ENCODE data around the gene VPS54.

DNA sequence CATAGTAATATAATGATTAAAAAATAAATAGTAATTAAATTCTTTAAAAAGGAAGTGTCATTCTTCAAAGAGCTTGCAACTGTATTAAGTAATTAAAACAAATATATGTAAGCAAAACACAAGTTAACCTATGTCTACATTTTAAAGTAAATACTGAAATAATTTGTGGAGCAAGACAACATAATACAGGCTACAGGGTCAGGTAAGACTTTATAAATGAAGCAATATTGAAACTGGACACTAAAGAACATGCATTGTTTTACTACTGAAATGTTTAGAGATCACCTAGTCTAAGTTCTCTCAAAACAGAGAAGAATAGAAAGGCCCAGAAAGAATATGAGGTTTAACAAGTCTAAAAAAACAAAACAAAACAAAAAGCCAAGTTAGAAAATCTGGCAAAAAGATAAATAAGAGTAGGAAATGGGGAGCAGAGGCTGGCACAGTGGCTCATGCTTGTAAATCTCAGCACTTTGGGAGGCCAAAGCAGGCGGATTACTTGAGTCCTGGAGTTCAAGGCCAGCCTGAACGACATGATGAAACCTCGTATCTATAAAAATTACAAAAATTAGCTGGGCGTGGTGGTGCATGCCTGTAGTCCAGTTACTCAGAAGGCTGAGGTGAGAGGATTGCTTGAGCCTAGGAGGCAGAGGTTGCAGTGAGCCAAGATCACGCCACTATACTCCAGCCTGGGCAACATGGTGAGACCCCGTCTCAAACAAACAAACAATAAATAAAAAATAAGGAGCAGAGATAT, 34.4 kb downstream of the VPS54 start:
- TF ChIP-seq, protein P1, sequence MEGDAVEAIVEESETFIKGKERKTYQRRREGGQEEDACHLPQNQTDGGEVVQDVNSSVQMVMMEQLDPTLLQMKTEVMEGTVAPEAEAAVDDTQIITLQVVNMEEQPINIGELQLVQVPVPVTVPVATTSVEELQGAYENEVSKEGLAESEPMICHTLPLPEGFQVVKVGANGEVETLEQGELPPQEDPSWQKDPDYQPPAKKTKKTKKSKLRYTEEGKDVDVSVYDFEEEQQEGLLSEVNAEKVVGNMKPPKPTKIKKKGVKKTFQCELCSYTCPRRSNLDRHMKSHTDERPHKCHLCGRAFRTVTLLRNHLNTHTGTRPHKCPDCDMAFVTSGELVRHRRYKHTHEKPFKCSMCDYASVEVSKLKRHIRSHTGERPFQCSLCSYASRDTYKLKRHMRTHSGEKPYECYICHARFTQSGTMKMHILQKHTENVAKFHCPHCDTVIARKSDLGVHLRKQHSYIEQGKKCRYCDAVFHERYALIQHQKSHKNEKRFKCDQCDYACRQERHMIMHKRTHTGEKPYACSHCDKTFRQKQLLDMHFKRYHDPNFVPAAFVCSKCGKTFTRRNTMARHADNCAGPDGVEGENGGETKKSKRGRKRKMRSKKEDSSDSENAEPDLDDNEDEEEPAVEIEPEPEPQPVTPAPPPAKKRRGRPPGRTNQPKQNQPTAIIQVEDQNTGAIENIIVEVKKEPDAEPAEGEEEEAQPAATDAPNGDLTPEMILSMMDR (IDR thresholded peaks at IDR 0.05), result no peak
- TF ChIP-seq EZH2 (IDR thresholded peaks at IDR 0.05), result no peak
- TF ChIP-seq EZH2phosphoT487 (IDR thresholded peaks at IDR 0.05), result no peak
